Thymus (tissue), 11 donors: ENCODE data around the gene LILRB5. TPM values are rescaled to one million over a fixed set of nuclear protein-coding genes. Genes with fewer than 3 reads are reported as not detected.
"Not testable (repeated sequence)": the region's sequence is repeated elsewhere in the genome, so short reads cannot be mapped to it uniquely, and the experiment has no call there.

Experiments used
- DNase-seq, 9 donors: peaks; one replicate each; pipeline ENCODE4 v3.0.0-alpha.2; 2013; ENCODE audit warnings: low spot score in 9 of 9, low read depth in 6 of 9, missing footprints in 1 of 9
- H3K27ac ChIP-seq, 2 donors: one replicate each; pipeline ENCODE4 v1.5.1; 2013; ENCODE audit warnings: control low read depth in 1 of 2, low read depth in 1 of 2, low read length in 1 of 2, mild to moderate bottlenecking in 1 of 2, moderate library complexity in 1 of 2
- H3K27me3 ChIP-seq, 2 donors: one replicate each; pipeline ENCODE4 v1.5.1; 2013; ENCODE audit warnings: low read length in 1 of 2; ENCODE audit not compliant: control insufficient read depth in 2 of 2, insufficient read depth in 1 of 2
- H3K36me3 ChIP-seq, 2 donors: one replicate each; pipeline ENCODE4 v1.5.1; 2013; ENCODE audit warnings: low read length in 1 of 2, mild to moderate bottlenecking in 1 of 2, moderate library complexity in 1 of 2; ENCODE audit not compliant: control insufficient read depth in 2 of 2, insufficient read depth in 2 of 2
- H3K4me1 ChIP-seq, 2 donors: one replicate each; pipeline ENCODE4 v1.5.1; 2013; ENCODE audit warnings: low read length in 2 of 2; ENCODE audit not compliant: control insufficient read depth in 2 of 2, insufficient read depth in 2 of 2
- H3K4me3 ChIP-seq, 2 donors: one replicate each; pipeline ENCODE4 v1.5.1; 2013; ENCODE audit warnings: low read length in 2 of 2, control low read depth in 1 of 2, mild to moderate bottlenecking in 1 of 2
- H3K9me3 ChIP-seq, 2 donors: one replicate each; pipeline ENCODE4 v1.5.1; 2013; ENCODE audit warnings: low read length in 1 of 2, mild to moderate bottlenecking in 1 of 2; ENCODE audit not compliant: control insufficient read depth in 2 of 2, insufficient read depth in 1 of 2
- WGBS: extraction: QIAGEN DNeasy Blood & Tissue Kit; methylation state at CpG from one replicate; pipeline ENCODE4 v1.1.7; 2013; 5-methylcytosine and 5-hydroxymethylcytosine counted together
- polyA plus RNA-seq: library from polyadenylated mRNA; stranded (reverse); fragments of 200-250 nt; gene quantifications from one replicate; pipeline ENCODE4 v1.2.3, GENCODE V29; 2013
- total RNA-seq: library from RNA; stranded (reverse); fragments of 120-200 nt; gene quantifications from one replicate; pipeline ENCODE4 v1.2.4, GENCODE V29; 2013
- donor health status: healthy.

The LILRB5 gene
- total and polyA plus RNA-seq, 2 donors: 1.3 to 8.3 TPM

GRCh38 chr19:54253331-54254194, 3.5 kb downstream of the LILRB5 start:
- 89% methylated on average over 23 of the region's 23 CpGs for WGBS
- H3K27me3 ChIP-seq: peaks cover 0 to 7% of the 10 kb centered on the region in 2 donors
- no peak for DNase-seq
- H3K27ac ChIP-seq: no peak overlapping the region
- no peaks in the 10 kb centered on the region for H3K4me1 ChIP-seq
- no peaks in the 10 kb centered on the region for H3K9me3 ChIP-seq
- no peaks in the 10 kb centered on the region for H3K36me3 ChIP-seq
- no peak overlapping the region for H3K4me3 ChIP-seq

- 95% methylated on average over 11 of the region's 11 CpGs for WGBS
- H3K9me3 ChIP-seq: no peaks in the 10 kb centered on the region
- peaks cover 0 to 12% of the 10 kb centered on the region in 2 donors for H3K27me3 ChIP-seq
- H3K36me3 ChIP-seq: no peaks in the 10 kb centered on the region
- no peak overlapping the region for H3K4me3 ChIP-seq
- H3K4me1 ChIP-seq: no peaks in the 10 kb centered on the region
- no peak overlapping the region for H3K27ac ChIP-seq
- no peak for DNase-seq
Observed at GRCh38 chr19:54252845-54253244, 4.2 kb downstream of the LILRB5 start.

GRCh38 chr19:54252243-54252642, 4.8 kb downstream of the LILRB5 start:
- no peak for DNase-seq
- Histone ChIP-seq H3K4me1 (peaks cover 0 to 4% of the 10 kb centered on the region in 2 donors), H3K4me3 (no peak overlapping the region), H3K9me3 (no peaks in the 10 kb centered on the region), H3K27me3 (peaks cover 0 to 17% of the 10 kb centered on the region in 2 donors), H3K36me3 (no peaks in the 10 kb centered on the region), H3K27ac (no peak overlapping the region)
- WGBS: 89% methylated on average over 9 of the region's 9 CpGs

- no peak overlapping the region for H3K4me3 ChIP-seq
- WGBS: 45% methylated on average over 8 of the region's 8 CpGs
- H3K27ac ChIP-seq: no peak overlapping the region
- H3K4me1 ChIP-seq: peaks cover 0 to 6% of the 10 kb centered on the region in 2 donors
- no peaks in the 10 kb centered on the region for H3K9me3 ChIP-seq
- H3K27me3 ChIP-seq: peaks cover 0 to 15% of the 10 kb centered on the region in 2 donors
- DNase-seq: peak in 2 of 9 donors; percentile 4 to 24
- H3K36me3 ChIP-seq: no peaks in the 10 kb centered on the region
Observed at GRCh38 chr19:54248016-54248601, 9.0 kb downstream of the LILRB5 start.

- Histone ChIP-seq H3K4me3 (no peak overlapping the region), H3K9me3 (no peaks in the 10 kb centered on the region), H3K27me3 (peaks cover 0 to 13% of the 10 kb centered on the region in 2 donors), H3K4me1 (peaks cover 0 to 6% of the 10 kb centered on the region in 2 donors), H3K36me3 (no peaks in the 10 kb centered on the region), H3K27ac (no peak overlapping the region)
- WGBS: 80% methylated on average over 20 of the region's 20 CpGs
- no peak for DNase-seq
Observed at GRCh38 chr19:54247106-54247930, 9.8 kb downstream of the LILRB5 start.

- no peak overlapping the region for H3K4me3 ChIP-seq
- 76% methylated on average over 3 of the region's 3 CpGs for WGBS
Observed at GRCh38 chr19:54245936-54246335, 11.1 kb downstream of the LILRB5 start.

GRCh38 chr19:54243809-54244208, 13.3 kb downstream of the LILRB5 start:
- H3K27ac ChIP-seq, H3K36me3 ChIP-seq, H3K9me3 ChIP-seq, DNase-seq, H3K4me1 ChIP-seq, H3K4me3 ChIP-seq: not testable (repeated sequence)
- H3K27me3 ChIP-seq: peaks cover 0 to 13% of the 10 kb centered on the region in 2 donors
- 28% methylated on average over 6 of the region's 8 CpGs for WGBS

More at GRCh38 chr19:54245936-54246335, 11.1 kb downstream of the LILRB5 start:
- Histone ChIP-seq H3K4me1 (peaks cover 0 to 6% of the 10 kb centered on the region in 2 donors), H3K9me3 (no peaks in the 10 kb centered on the region), H3K27me3 (peaks cover 0 to 13% of the 10 kb centered on the region in 2 donors), H3K36me3 (no peaks in the 10 kb centered on the region), H3K27ac (no peak overlapping the region)
- DNase-seq: no peak

- not testable (repeated sequence) for H3K9me3 ChIP-seq, H3K4me3 ChIP-seq, H3K27me3 ChIP-seq, H3K4me1 ChIP-seq, DNase-seq, H3K27ac ChIP-seq, H3K36me3 ChIP-seq
- 75% methylated on average over 6 of the region's 6 CpGs for WGBS
Observed at GRCh38 chr19:54242646-54243045, 14.4 kb downstream of the LILRB5 start, which contains the start of gene LILRA6. TSS of gene LILRA6 (minus strand) at chr19:54242790.
